Measurements from ENCODE around the gene FHL1.

GRCh38 chrX:136183917-136184316 lies 36.6 kb downstream of the FHL1 start:
- no peak for TF ChIP-seq CTCF (IDR thresholded peaks at IDR 0.05; ENCODE audit: low read depth, low read length)
- no peak for TF ChIP-seq EZH2phosphoT487 (IDR thresholded peaks at IDR 0.05; ENCODE audit: low read depth)
